BLaER1 (cell line): ENCODE results near the gene PDLIM1.
A peak's percentile ranks its signal among the peaks of the same experiment; 100 is the strongest.

Source experiments
- H3K27ac ChIP-seq: shearing (Covaris generic); formaldehyde crosslinking; 2 replicates; pipeline ENCODE4 v1.8.1; 2022
- H3K27me3 ChIP-seq: shearing (Covaris generic); formaldehyde crosslinking; 2 replicates; pipeline ENCODE4 v1.8.1; 2022
- H3K36me3 ChIP-seq: shearing (Covaris generic); formaldehyde crosslinking; 2 replicates; pipeline ENCODE4 v1.8.1; 2022
- H3K4me1 ChIP-seq: shearing (Covaris generic); formaldehyde crosslinking; 2 replicates; pipeline ENCODE4 v1.8.1; 2022
- H3K4me2 ChIP-seq: shearing (Covaris generic); formaldehyde crosslinking; 2 replicates; pipeline ENCODE4 v1.8.1; 2022
- H3K4me3 ChIP-seq: shearing (Covaris generic); formaldehyde crosslinking; 2 replicates; pipeline ENCODE4 v1.8.1; 2022
- H3K9ac ChIP-seq: shearing (Covaris generic); formaldehyde crosslinking; 2 replicates; pipeline ENCODE4 v1.8.1; 2022
- H3K9me3 ChIP-seq: shearing (Covaris generic); formaldehyde crosslinking; 2 replicates; pipeline ENCODE4 v1.8.1; 2022
- H4K20me1 ChIP-seq: shearing (Covaris generic); formaldehyde crosslinking; 2 replicates; pipeline ENCODE4 v1.8.1; 2022
- Cebpa-rat ChIP-seq: shearing (Covaris generic); IDR thresholded peaks from 2 replicates; pipeline ENCODE4 v1.8.1; 2022

PDLIM1 gene

DNA sequence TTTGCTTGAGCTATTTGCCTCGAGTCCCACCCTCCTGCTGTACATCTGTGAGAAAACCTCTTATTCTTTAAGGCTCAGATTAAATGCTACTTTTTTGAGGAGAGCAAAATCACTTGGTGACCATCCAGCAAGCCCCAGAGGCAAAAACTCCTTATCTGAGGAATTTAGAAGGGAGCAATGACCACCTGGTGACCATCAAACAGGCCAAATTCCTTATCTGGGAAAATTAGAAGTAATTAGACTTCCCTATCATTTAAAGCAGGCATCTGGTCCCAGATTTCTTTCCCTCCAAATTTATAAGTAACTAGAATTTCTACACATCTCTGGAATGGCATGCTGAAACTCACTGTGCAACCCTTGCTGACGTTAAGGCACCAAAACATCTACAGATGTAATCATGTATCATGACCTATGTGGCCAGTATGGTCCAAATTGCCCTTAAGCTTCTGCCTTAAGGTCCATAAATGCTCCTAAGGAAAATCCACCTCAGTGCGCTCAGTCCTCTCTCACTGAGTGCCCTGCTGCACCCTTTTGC, 40.9 kb upstream of the PDLIM1 start:
- H3K4me2 ChIP-seq: no peak overlapping the region
- H3K9ac ChIP-seq: no peak overlapping the region
- no peaks in the 10 kb centered on the region for H3K27me3 ChIP-seq
- TF ChIP-seq Cebpa-rat: no peak
- no peaks in the 10 kb centered on the region for H3K4me1 ChIP-seq
- H3K4me3 ChIP-seq: no peak overlapping the region
- H3K9me3 ChIP-seq: no peaks in the 10 kb centered on the region
- H3K36me3 ChIP-seq: peaks cover 100% of the 10 kb centered on the region
- peaks cover 92% of the 10 kb centered on the region for H4K20me1 ChIP-seq
- H3K27ac ChIP-seq: no peak overlapping the region

DNA sequence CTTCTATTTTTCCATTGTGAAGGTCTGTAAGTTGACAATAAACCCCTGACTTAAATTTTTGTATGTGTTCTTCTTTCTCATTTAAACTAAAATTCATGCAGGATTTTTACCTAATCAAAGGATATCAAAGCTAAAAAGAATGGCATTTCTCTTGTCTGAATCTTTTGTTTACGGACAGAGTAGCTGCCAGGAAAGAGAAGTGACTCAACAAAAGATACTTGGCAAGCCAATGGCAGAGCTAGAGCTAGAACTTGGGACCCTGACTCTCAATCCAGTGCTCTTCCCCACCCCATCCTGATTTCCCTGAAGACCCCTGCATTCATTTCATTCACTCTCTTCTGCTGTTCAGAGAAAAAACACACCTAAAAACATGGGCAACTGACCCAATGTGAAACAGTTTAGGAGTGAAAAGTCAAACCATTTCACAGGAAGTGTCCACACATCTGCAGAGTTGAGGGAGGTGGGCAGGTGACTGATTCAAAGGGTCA, 40.2 kb upstream of the PDLIM1 start:
- no peaks in the 10 kb centered on the region for H3K27me3 ChIP-seq
- no peak overlapping the region for H3K27ac ChIP-seq
- no peaks in the 10 kb centered on the region for H3K9me3 ChIP-seq
- H4K20me1 ChIP-seq: peaks cover 92% of the 10 kb centered on the region
- TF ChIP-seq Cebpa-rat: no peak
- H3K9ac ChIP-seq: no peak overlapping the region
- no peak overlapping the region for H3K4me3 ChIP-seq
- H3K4me2 ChIP-seq: no peak overlapping the region
- H3K4me1 ChIP-seq: no peaks in the 10 kb centered on the region
- H3K36me3 ChIP-seq: peaks cover 100% of the 10 kb centered on the region

DNA sequence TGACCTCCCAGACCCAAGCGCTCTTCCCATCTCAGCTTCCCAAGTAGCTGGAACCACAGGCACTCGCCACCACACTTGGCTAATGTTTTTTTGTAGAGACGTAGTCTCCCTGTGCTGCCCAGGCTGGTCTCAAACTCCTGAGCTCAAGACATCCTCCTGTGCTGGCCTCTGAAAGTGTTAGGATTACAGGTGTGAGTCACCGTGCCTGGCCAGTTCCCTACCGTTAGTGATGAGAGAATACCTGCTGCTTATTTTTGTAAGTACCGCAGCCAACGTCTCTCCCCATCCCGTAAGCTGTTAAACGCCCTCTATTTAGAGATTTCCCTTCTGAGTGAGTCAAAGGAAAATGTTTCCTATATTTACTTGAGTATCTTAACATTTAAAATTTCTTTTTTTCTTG, 38.5 kb upstream of the PDLIM1 start:
- peaks cover 92% of the 10 kb centered on the region for H4K20me1 ChIP-seq
- H3K4me1 ChIP-seq: 0 out of 2 replicates have a peak, but pooled peaks cover under 1% of the 10 kb centered on the region
- no peaks in the 10 kb centered on the region for H3K9me3 ChIP-seq
- no peak overlapping the region for H3K4me3 ChIP-seq
- H3K27ac ChIP-seq: no peak overlapping the region
- H3K4me2 ChIP-seq: no peak overlapping the region
- peaks cover 100% of the 10 kb centered on the region for H3K36me3 ChIP-seq
- no peak for TF ChIP-seq Cebpa-rat
- no peak overlapping the region for H3K9ac ChIP-seq
- H3K27me3 ChIP-seq: no peaks in the 10 kb centered on the region

DNA sequence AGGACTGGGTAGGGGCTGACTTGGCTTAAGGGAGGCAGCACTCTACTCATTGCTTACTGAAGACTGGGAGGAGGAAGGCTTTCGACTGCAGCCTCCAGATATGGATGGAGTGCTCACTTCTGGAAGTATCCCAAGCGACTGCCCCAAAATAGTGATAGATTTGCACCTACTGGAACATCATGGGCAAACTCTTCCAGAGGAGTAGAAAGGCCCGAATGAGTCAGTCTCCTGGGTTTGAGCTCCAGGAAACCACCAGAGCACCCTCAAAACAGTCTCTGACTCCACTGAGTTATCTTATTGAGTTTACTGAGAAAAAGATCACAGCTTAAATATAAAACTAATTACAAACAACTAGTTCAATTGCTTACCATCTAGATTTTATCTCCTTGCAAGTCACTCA, 37.2 kb upstream of the PDLIM1 start:
- no peaks in the 10 kb centered on the region for H3K27me3 ChIP-seq
- H3K9ac ChIP-seq: no peak overlapping the region
- H4K20me1 ChIP-seq: peaks cover 97% of the 10 kb centered on the region
- no peaks in the 10 kb centered on the region for H3K9me3 ChIP-seq
- H3K4me1 ChIP-seq: 0 out of 2 replicates have a peak, but pooled peaks cover 4% of the 10 kb centered on the region
- TF ChIP-seq Cebpa-rat: no peak
- no peak overlapping the region for H3K4me3 ChIP-seq
- peaks cover 100% of the 10 kb centered on the region for H3K36me3 ChIP-seq
- H3K4me2 ChIP-seq: no peak overlapping the region
- no peak overlapping the region for H3K27ac ChIP-seq

DNA sequence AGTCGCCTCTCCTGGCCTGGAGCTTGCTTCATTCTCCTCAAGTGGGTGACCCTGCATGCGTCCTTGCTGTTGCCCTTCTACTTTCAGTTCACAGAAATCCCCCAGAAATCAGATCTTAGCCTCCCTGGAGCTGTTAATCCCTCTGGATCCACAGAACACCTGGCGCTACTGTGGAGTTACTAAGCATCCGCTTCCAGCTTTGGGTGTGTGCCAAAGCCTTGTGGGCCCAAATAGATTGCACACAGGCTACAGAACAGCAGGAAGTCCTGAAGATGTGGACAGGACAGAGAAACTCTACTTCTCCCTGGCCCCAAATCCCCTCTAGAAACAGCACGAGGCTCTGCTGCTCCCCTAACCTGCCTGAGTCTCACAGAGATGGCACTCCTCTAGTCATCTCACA, 36.6 kb upstream of the PDLIM1 start:
- H3K9ac ChIP-seq: no peak overlapping the region
- no peak overlapping the region for H3K4me2 ChIP-seq
- H3K36me3 ChIP-seq: peaks cover 100% of the 10 kb centered on the region
- H3K4me3 ChIP-seq: no peak overlapping the region
- no peaks in the 10 kb centered on the region for H3K27me3 ChIP-seq
- 0 out of 2 replicates have a peak, but pooled peaks cover 4% of the 10 kb centered on the region for H3K4me1 ChIP-seq
- TF ChIP-seq Cebpa-rat: no peak
- H3K9me3 ChIP-seq: no peaks in the 10 kb centered on the region
- H3K27ac ChIP-seq: no peak overlapping the region
- peaks cover 97% of the 10 kb centered on the region for H4K20me1 ChIP-seq

DNA sequence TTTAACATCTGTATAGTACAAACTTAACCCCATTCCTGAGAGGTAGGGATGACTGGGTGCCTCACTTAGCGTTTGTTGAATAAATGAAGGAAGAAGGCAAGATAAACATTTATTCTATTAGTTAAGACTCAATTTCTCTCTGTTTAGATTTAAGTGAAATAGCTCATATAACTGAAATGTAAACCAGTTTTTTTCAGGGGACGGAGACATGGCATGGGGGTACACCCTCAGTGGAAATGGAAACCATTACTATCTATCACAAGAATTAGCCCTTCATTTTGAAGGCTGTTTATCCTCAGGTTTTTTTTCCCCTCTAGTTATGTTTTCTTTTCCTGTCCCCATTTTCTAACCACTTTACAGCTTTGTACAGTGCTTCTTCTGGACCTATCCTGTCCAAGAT, 35.6 kb upstream of the PDLIM1 start:
- TF ChIP-seq Cebpa-rat: no peak
- no peak overlapping the region for H3K4me2 ChIP-seq
- H3K9ac ChIP-seq: no peak overlapping the region
- H3K27me3 ChIP-seq: no peaks in the 10 kb centered on the region
- H3K9me3 ChIP-seq: no peaks in the 10 kb centered on the region
- H3K27ac ChIP-seq: no peak overlapping the region
- H4K20me1 ChIP-seq: peaks cover 97% of the 10 kb centered on the region
- peaks cover 100% of the 10 kb centered on the region for H3K36me3 ChIP-seq
- 0 out of 2 replicates have a peak, but pooled peaks cover 4% of the 10 kb centered on the region for H3K4me1 ChIP-seq
- H3K4me3 ChIP-seq: no peak overlapping the region

DNA sequence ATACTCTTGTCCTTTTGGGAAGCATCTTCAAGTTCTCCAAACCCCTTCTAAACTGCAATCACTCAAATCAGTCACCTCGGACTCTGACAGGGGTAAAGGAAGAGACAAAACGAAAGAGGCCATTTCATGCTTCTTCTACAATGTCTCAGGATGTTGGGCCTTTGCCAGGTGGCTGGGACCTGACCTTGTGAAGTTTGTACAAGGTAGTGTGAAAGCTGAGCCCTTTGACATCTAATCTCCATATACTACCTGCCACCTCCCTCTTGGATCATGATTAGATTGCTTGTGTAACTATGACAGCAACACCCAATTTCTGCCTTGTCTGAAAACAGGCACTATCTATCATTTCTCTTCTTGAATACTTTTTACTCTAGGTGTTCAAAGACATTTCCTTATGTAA, 35.1 kb upstream of the PDLIM1 start:
- Histone ChIP-seq H3K4me3 (no peak overlapping the region), H3K9me3 (no peaks in the 10 kb centered on the region), H3K4me2 (no peak overlapping the region), H3K27me3 (no peaks in the 10 kb centered on the region), H3K36me3 (peaks cover 100% of the 10 kb centered on the region), H3K4me1 (0 out of 2 replicates have a peak, but pooled peaks cover 4% of the 10 kb centered on the region), H3K27ac (no peak overlapping the region), H3K9ac (0 out of 2 replicates have a peak overlapping the region, but pooled peaks have one; percentile 5), H4K20me1 (peaks cover 95% of the 10 kb centered on the region)
- TF ChIP-seq Cebpa-rat: no peak

DNA sequence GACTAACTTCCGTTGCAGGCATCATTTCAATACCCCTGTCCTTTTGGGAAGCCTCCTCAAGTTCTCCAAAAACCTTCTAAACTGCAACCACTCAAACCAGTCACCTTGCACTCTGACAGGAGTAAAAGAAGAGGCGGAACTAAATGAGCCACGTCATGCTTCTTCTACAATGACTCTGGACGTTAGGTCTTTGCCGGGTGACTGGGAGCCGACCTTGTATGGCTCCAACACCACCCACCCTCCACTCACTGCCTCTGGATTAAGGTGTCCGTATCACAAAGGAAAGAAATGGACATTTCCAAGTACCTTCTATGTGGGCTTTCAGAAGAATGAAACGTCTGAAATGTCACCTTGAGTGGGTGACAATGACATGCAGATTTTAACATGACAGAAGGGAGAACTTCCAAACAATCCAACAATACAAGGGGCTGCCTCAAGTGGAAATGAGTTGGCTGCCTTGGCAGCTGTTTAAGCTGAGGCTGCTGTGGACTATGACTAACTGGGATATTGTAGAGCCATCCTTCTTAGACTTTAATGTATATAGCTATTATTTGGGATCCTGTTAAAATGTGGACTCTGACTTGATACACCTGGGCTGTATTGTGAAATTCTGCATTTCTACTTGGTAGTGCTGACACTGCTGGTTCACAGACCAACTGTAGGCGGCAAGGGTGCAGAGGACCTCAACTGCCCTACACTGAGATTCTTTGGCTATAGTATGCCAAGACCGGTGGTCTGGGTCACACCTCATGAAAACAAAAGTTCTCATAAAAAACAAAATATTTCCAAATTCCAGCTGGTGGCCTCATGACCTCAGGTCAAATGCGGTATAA, 33.8 kb upstream of the PDLIM1 start:
- Histone ChIP-seq H3K36me3 (peaks cover 100% of the 10 kb centered on the region), H3K4me2 (no peak overlapping the region), H3K27ac (no peak overlapping the region), H3K4me1 (peaks cover 9% of the 10 kb centered on the region; the same call in 1 of the 2 replicates), H3K9ac (no peak overlapping the region), H3K4me3 (no peak overlapping the region), H4K20me1 (peaks cover 93% of the 10 kb centered on the region), H3K9me3 (no peaks in the 10 kb centered on the region), H3K27me3 (no peaks in the 10 kb centered on the region)
- no peak for TF ChIP-seq Cebpa-rat

DNA sequence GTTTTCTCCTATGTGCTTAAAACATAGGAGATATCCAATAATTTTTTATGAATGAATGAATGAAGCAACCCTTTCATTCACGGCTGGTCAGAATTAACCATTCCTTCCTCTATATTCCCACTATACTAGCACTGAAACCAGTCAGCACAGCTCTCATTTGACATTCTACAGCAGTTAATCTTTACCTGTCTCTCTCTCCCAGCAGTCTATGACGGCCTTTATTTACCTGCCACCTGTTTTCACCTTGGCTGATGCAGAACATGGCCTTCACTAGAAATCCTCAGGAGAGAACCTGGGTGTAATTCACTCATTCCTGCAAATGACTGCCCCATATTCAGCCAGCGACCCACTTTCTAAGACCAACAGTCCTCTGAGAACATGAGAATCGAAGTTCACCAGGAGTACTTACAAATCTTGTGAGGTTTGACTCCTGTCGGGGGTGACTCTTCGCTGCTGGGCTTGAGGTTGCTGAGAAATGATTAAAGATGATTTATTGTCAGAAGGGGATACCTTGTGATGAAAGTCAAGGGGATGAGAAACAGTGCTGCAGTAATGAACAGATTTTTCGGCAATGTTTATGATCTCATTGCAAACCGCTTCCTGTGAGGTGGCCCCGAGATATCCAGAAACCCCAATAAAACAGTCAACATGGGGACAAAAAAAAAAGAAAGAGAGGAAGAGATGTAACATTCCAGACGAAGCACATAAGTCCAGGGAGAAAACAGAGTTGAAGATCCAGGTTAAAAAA, 30.9 kb upstream of the PDLIM1 start:
- no peak overlapping the region for H3K27ac ChIP-seq
- no peak overlapping the region for H3K9ac ChIP-seq
- H3K4me1 ChIP-seq: peaks cover 15% of the 10 kb centered on the region; the same call in 1 of the 2 replicates
- H3K36me3 ChIP-seq: peaks cover 100% of the 10 kb centered on the region
- H3K27me3 ChIP-seq: no peaks in the 10 kb centered on the region
- TF ChIP-seq Cebpa-rat: no peak
- H3K9me3 ChIP-seq: no peaks in the 10 kb centered on the region
- no peak overlapping the region for H3K4me3 ChIP-seq
- no peak overlapping the region for H3K4me2 ChIP-seq
- peaks cover 72% of the 10 kb centered on the region for H4K20me1 ChIP-seq

DNA sequence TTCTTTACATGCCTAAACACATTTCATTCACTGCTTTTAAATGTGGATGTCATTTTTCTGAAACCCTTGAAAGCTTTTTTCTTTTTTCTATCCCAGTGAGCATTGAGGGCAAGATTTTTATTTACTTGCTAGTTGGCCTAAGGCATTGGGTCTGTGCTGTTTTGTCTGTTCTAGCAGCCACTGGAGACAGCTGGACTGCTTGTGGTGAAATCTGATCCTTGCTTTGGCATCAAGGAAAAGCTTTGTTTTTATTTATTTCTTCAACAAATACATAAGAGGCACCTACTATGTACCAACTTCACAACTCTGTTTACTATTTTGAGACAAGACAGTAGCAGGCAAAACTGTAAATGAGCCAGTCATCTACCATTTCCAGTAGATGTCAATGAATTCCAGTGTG, 28.4 kb upstream of the PDLIM1 start:
- TF ChIP-seq Cebpa-rat: no peak
- H3K4me3 ChIP-seq: no peak overlapping the region
- H3K9me3 ChIP-seq: no peaks in the 10 kb centered on the region
- H3K27ac ChIP-seq: no peak overlapping the region
- peaks cover 61% of the 10 kb centered on the region for H4K20me1 ChIP-seq
- no peak overlapping the region for H3K4me2 ChIP-seq
- no peaks in the 10 kb centered on the region for H3K27me3 ChIP-seq
- H3K9ac ChIP-seq: no peak overlapping the region
- H3K36me3 ChIP-seq: peaks cover 100% of the 10 kb centered on the region
- H3K4me1 ChIP-seq: peaks cover 36% of the 10 kb centered on the region
